HepG2 (cell line): Measurements from ENCODE around the gene ZNF343. TPM values are rescaled to one million over a fixed set of nuclear protein-coding genes. Genes with fewer than 3 reads are reported as not detected.
A peak's percentile ranks its signal among the peaks of the same experiment; 100 is the strongest.

ENCODE experiments used
- HNF4A ChIP-seq: sonication (generic); formaldehyde crosslinking; IDR thresholded peaks from 2 replicates; pipeline ENCODE4 v1.4.0; 2020; ENCODE audit warnings: missing genetic modification reagents
- HOXD1 ChIP-seq: sonication (generic); formaldehyde crosslinking; IDR thresholded peaks from 2 replicates; pipeline ENCODE4 v1.5.0; 2020; ENCODE audit warnings: missing genetic modification reagents
- ISL2 ChIP-seq: sonication (generic); formaldehyde crosslinking; IDR thresholded peaks from 2 replicates; pipeline ENCODE4 v1.5.0; 2020; ENCODE audit warnings: missing genetic modification reagents
- MTA1 ChIP-seq: sonication (generic); formaldehyde crosslinking; IDR thresholded peaks from 2 replicates; pipeline ENCODE4 v1.4.0; 2020; ENCODE audit warnings: missing genetic modification reagents, mild to moderate bottlenecking, borderline replicate concordance
- MXI1 ChIP-seq: IDR thresholded peaks from 3 replicates; pipeline ENCODE4 v1.6.1; 2012; ENCODE audit warnings: low read depth, low read length, inconsistent platforms, borderline replicate concordance
- NPAS2 ChIP-seq: sonication (generic); formaldehyde crosslinking; IDR thresholded peaks from 2 replicates; pipeline ENCODE4 v1.8.0; 2022; ENCODE audit warnings: mild to moderate bottlenecking, missing genetic modification reagents, borderline replicate concordance
- PAF1 ChIP-seq: IDR thresholded peaks from 2 replicates; pipeline ENCODE4 v1.6.1; 2016; ENCODE audit warnings: missing genetic modification reagents, missing compliant biosample characterization
- TCF12 ChIP-seq, 2 experiments: fragments of 450-650 bp in 1 of 2; sonication (generic) in 1 of 2; formaldehyde crosslinking in 1 of 2; IDR thresholded peaks; 2 replicates each; pipeline versions ENCODE4 v1.6.1 to v1.8.0; 2017 to 2022; ENCODE audit warnings: antibody characterized with exemption in 1 of 2, mild to moderate bottlenecking in 1 of 2, missing genetic modification reagents in 1 of 2, moderate library complexity in 1 of 2
- ZBTB38 ChIP-seq: sonication (generic); formaldehyde crosslinking; IDR thresholded peaks from 2 replicates; pipeline ENCODE4 v1.5.1; 2020; ENCODE audit warnings: mild to moderate bottlenecking, missing genetic modification reagents
- ZKSCAN1 ChIP-seq: fragments of 150-350 bp; IDR thresholded peaks from 2 replicates; pipeline ENCODE4 v1.6.1; 2014; ENCODE audit warnings: low read length
- ZMAT3 ChIP-seq: sonication (generic); formaldehyde crosslinking; conservative IDR thresholded peaks from 2 replicates; pipeline ENCODE4 v1.7.0; 2021; ENCODE audit warnings: missing genetic modification reagents
- ZNF205 ChIP-seq: IDR thresholded peaks from 2 replicates; pipeline ENCODE4 v1.6.1; 2018; ENCODE audit warnings: missing biosample characterization, missing genetic modification reagents
- ZNF207 ChIP-seq: fragments of 450-650 bp; IDR thresholded peaks from 2 replicates; pipeline ENCODE4 v1.6.1; 2016; ENCODE audit warnings: antibody characterized with exemption, borderline replicate concordance
- ZNF24 ChIP-seq: fragments of 450-650 bp; IDR thresholded peaks from 2 replicates; pipeline ENCODE4 v1.6.1; 2017; ENCODE audit warnings: antibody characterized with exemption, mild to moderate bottlenecking
- ZNF567 ChIP-seq: sonication (generic); formaldehyde crosslinking; IDR thresholded peaks from 2 replicates; pipeline ENCODE4 v1.8.1; 2023; ENCODE audit warnings: mild to moderate bottlenecking, missing genetic modification reagents, borderline replicate concordance
- ZNF709 ChIP-seq: sonication (generic); formaldehyde crosslinking; IDR thresholded peaks from 2 replicates; pipeline ENCODE4 v1.5.0; 2020; ENCODE audit warnings: mild to moderate bottlenecking, missing genetic modification reagents
- polyA plus RNA-seq, 8 experiments: library from polyadenylated mRNA; depleted of rRNA in 3 of 8; stranded (reverse) in 7 of 8; unstranded in 1 of 8; fragments of >200 nt; fragmentation: Illumina TruSeq in 4 of 8; extraction: Trizol in 4 of 8; gene quantifications; 2 replicates each; pipeline versions ENCODE4 v1.2.1 to v1.2.3, GENCODE V29; 2011 to 2016; ENCODE audit warnings: low read depth in 4 of 8, missing spikeins in 1 of 8, mixed read lengths in 1 of 8; ENCODE audit not compliant: insufficient read depth in 1 of 8
- total RNA-seq, 5 experiments: library from RNA; depleted of rRNA; stranded (reverse); fragments of >200 nt; fragmentation: Illumina TruSeq; extraction: Trizol; gene quantifications; 2 replicates each; pipeline ENCODE4 v1.2.3, GENCODE V29; 2016; ENCODE audit warnings: low read depth in 1 of 5
- TF ChIP-seq, protein P1 (sequence below): fragments of 450-650 bp; IDR thresholded peaks from 2 replicates; pipeline ENCODE4 v1.6.1; 2017; ENCODE audit warnings: mild to moderate bottlenecking
- TF ChIP-seq, protein P2 (sequence below): sonication (generic); formaldehyde crosslinking; IDR thresholded peaks from 2 replicates; pipeline ENCODE4 v1.5.1; 2020; ENCODE audit warnings: missing genetic modification reagents, mild to moderate bottlenecking, borderline replicate concordance
- TF ChIP-seq, protein P3 (sequence below): sonication (generic); formaldehyde crosslinking; IDR thresholded peaks from 2 replicates; pipeline ENCODE4 v1.4.0; 2020; ENCODE audit warnings: missing genetic modification reagents
- TF ChIP-seq, protein P4 (sequence below): sonication (generic); formaldehyde crosslinking; IDR thresholded peaks from 2 replicates; pipeline ENCODE4 v1.5.0; 2020; ENCODE audit warnings: missing genetic modification reagents
- TF ChIP-seq, protein P5 (sequence below): sonication (generic); formaldehyde crosslinking; IDR thresholded peaks from 2 replicates; pipeline ENCODE4 v1.5.1; 2020; ENCODE audit warnings: missing genetic modification reagents, mild to moderate bottlenecking, borderline replicate concordance

Gene ZNF343
- total and polyA plus RNA-seq, 2 of the 13 experiments (the other 11 are each of a cell fraction or from before 2014, with no cell fraction given): 16.4 to 22.1 TPM

GRCh38 chr20:2508631-2509467 lies at the start of gene ZNF343 (continued):
- TF ChIP-seq HOXD1 (CRISPR knock-in tag) (peak; percentile 24), ZNF567 (CRISPR knock-in tag) (peak; percentile 57; the same call in 1 of the 2 replicates), NPAS2 (CRISPR knock-in tag) (no peak), ISL2 (CRISPR knock-in tag) (peak; percentile 55), MXI1 (peak; percentile 85; the same call in 1 of the 3 replicates), HNF4A (peak; percentile 88), ZNF709 (peak; percentile 15), ZNF205 (CRISPR knock-in tag) (peak; percentile 67), ZBTB38 (peak; percentile 82; the same call in 1 of the 2 replicates), MTA1 (CRISPR knock-in tag) (no peak; the same call in 1 of the 2 replicates), ZNF207 (no peak), ZNF24 (no peak), ZKSCAN1 (no peak), PAF1 (CRISPR knock-in tag) (no peak; the same call in 1 of the 2 replicates), ZMAT3 (CRISPR knock-in tag) (peak; percentile 67), TCF12 (IDR thresholded peaks at IDR 0.05) (no peak), TCF12 (CRISPR knock-in tag; IDR thresholded peaks at IDR 0.05) (peak; percentile 72)
- TF ChIP-seq, protein P1, sequence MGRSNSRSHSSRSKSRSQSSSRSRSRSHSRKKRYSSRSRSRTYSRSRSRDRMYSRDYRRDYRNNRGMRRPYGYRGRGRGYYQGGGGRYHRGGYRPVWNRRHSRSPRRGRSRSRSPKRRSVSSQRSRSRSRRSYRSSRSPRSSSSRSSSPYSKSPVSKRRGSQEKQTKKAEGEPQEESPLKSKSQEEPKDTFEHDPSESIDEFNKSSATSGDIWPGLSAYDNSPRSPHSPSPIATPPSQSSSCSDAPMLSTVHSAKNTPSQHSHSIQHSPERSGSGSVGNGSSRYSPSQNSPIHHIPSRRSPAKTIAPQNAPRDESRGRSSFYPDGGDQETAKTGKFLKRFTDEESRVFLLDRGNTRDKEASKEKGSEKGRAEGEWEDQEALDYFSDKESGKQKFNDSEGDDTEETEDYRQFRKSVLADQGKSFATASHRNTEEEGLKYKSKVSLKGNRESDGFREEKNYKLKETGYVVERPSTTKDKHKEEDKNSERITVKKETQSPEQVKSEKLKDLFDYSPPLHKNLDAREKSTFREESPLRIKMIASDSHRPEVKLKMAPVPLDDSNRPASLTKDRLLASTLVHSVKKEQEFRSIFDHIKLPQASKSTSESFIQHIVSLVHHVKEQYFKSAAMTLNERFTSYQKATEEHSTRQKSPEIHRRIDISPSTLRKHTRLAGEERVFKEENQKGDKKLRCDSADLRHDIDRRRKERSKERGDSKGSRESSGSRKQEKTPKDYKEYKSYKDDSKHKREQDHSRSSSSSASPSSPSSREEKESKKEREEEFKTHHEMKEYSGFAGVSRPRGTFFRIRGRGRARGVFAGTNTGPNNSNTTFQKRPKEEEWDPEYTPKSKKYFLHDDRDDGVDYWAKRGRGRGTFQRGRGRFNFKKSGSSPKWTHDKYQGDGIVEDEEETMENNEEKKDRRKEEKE: no peak
- TF ChIP-seq, protein P2, sequence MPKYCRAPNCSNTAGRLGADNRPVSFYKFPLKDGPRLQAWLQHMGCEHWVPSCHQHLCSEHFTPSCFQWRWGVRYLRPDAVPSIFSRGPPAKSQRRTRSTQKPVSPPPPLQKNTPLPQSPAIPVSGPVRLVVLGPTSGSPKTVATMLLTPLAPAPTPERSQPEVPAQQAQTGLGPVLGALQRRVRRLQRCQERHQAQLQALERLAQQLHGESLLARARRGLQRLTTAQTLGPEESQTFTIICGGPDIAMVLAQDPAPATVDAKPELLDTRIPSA: peak; percentile 69; the same call in 1 of the 2 replicates
- TF ChIP-seq, protein P3, sequence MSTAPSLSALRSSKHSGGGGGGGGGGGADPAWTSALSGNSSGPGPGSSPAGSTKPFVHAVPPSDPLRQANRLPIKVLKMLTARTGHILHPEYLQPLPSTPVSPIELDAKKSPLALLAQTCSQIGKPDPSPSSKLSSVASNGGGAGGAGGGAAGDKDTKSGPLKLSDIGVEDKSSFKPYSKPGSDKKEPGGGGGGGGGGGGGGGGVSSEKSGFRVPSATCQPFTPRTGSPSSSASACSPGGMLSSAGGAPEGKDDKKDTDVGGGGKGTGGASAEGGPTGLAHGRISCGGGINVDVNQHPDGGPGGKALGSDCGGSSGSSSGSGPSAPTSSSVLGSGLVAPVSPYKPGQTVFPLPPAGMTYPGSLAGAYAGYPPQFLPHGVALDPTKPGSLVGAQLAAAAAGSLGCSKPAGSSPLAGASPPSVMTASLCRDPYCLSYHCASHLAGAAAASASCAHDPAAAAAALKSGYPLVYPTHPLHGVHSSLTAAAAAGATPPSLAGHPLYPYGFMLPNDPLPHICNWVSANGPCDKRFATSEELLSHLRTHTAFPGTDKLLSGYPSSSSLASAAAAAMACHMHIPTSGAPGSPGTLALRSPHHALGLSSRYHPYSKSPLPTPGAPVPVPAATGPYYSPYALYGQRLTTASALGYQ: peak; percentile 15; the same call in 1 of the 2 replicates
- TF ChIP-seq, protein P4, sequence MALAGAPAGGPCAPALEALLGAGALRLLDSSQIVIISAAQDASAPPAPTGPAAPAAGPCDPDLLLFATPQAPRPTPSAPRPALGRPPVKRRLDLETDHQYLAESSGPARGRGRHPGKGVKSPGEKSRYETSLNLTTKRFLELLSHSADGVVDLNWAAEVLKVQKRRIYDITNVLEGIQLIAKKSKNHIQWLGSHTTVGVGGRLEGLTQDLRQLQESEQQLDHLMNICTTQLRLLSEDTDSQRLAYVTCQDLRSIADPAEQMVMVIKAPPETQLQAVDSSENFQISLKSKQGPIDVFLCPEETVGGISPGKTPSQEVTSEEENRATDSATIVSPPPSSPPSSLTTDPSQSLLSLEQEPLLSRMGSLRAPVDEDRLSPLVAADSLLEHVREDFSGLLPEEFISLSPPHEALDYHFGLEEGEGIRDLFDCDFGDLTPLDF (CRISPR knock-in tag): peak; percentile 71; the same call in 1 of the 2 replicates
- TF ChIP-seq, protein P5, sequence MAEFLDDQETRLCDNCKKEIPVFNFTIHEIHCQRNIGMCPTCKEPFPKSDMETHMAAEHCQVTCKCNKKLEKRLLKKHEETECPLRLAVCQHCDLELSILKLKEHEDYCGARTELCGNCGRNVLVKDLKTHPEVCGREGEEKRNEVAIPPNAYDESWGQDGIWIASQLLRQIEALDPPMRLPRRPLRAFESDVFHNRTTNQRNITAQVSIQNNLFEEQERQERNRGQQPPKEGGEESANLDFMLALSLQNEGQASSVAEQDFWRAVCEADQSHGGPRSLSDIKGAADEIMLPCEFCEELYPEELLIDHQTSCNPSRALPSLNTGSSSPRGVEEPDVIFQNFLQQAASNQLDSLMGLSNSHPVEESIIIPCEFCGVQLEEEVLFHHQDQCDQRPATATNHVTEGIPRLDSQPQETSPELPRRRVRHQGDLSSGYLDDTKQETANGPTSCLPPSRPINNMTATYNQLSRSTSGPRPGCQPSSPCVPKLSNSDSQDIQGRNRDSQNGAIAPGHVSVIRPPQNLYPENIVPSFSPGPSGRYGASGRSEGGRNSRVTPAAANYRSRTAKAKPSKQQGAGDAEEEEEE (CRISPR knock-in tag): peak; percentile 73; the same call in 1 of the 2 replicates
